HG03108 (cell line): Measurements from ENCODE around the gene GZMM.

Experiments used
- ATAC-seq: cut with Tn5 transposase; IDR thresholded peaks from one replicate; pipeline ENCODE4 v1.9.1; 2021; ENCODE audit warnings: moderate library complexity; ENCODE audit not compliant: unreplicated experiment

The GZMM gene

DNA sequence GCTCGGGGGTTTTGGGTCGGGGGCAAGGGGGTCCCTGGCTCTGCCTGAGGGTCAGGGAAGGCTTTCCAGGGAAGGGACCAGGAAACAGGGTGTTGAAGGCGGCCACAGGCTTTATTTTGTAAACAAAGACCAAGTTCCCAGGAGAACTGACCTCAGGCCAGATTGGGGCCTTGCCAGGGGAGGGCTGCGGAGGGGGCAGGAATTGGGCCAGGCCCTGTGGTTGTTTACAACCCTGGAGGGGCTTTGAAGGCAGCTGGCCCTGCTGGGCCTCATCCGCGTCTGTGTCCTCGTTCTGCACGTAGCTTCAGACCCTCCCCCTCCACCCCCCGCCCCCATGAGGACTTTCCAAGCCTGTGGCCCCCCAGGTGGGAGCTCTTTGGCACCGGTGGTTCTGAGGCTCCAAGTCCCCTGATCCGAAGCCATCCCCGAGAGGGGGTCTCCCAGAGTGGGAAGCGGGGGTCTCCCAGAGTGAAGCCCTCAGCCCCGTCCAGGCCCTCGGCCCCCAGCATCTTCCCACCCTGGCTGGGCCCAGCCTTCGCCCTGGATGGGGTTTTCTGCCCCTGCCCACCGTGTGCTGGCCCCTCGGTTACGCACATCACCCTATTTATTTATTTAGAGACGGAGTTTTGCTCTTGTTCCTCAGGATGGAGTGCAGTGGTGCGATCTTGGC is 15.1 kb downstream of the GZMM start:
- no peak for ATAC-seq

DNA sequence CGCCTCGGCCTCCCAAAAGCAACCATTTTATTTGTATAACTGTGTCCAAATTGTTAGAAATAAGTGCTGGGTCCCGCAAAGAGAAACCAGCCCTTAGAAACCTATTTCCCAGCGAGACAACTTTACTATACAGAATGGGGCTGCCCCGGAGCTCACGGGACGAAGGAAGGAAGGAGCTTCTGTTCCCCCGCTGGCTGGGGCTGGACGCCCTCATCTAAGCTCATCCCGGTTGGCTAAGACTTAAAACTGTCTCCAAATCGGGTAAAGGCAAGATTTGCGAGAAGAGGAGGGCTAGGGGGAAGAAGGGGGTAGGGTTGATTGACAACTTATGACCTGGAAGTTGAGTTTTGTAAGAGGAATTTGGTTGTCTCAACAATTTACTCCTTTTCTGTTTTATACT is 16.3 kb downstream of the GZMM start:
- no peak for ATAC-seq

- no peak for ATAC-seq
These were observed 22.6 kb downstream of the GZMM start for GRCh38 chr19:566403-566802.

DNA sequence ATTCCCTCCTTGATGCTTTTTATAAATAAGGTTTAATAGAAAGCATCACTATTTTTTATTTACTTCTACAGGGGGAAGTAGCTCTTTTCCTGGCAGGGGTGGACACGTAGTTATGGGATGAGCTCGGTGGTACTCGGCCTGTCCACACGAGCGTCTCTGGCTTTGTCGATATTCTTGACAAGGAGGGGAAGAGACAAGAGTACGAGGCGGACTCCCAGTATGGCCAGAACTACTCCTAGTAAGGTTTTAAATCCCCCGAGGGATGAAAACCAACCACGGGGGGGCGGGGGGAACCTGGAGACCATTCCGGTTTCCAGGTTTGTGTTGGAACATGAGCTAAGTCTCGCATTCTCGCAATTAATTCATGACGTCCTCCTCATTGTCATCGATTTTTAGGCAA is 23.0 kb downstream of the GZMM start:
- no peak for ATAC-seq

- no peak for ATAC-seq
These were observed 23.5 kb downstream of the GZMM start for GRCh38 chr19:567296-567900.

- no peak for ATAC-seq
These were observed 26.4 kb downstream of the GZMM start for GRCh38 chr19:570251-570686.

DNA sequence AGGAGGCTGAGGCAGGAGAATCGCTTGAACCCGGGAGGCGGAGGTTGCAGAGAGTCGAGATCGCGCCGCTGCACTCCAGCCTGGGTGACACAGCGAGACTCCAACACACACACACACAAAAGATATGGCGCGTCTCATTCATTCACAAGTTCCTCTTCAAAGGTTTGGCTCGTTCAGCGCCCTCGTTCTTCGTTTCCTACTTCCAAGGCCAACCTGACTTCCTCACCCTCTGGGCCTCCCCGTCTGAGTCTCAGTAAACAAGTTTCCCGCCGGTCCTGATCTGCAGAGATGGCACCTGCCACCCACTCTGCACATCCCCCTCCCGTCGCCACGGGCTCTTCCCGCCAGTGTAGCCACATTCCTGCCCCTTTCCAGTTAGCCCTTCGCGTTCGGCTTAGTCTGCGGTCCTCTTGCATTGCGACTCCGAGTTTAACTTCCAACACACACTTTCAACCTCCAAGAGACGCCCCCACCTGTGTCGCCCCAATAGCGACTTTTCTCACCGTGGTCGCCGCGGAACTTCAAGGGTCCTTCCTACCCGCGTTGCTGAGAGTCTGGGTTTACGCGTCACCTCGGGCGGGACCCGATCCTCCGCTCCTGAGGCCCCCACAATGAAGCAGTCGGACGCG is 27.2 kb downstream of the GZMM start:
- ATAC-seq = no peak

- ATAC-seq = no peak
These were observed 27.7 kb downstream of the GZMM start for GRCh38 chr19:571566-571974.

- peak; percentile 66 for ATAC-seq
These were observed 28.4 kb downstream of the GZMM start, which contains the start of gene BSG for GRCh38 chr19:572140-572742. Gene BSG (plus strand): TSS chr19:572596. CDS start chr19:572635, 39 bp downstream.

- peak; percentile 15 for ATAC-seq
These were observed 29.1 kb downstream of the GZMM start for GRCh38 chr19:572743-573518.

- ATAC-seq = no peak
These were observed 29.6 kb downstream of the GZMM start for GRCh38 chr19:573519-573825.

- no peak for ATAC-seq
These were observed 31.0 kb downstream of the GZMM start for GRCh38 chr19:574658-575526.

DNA sequence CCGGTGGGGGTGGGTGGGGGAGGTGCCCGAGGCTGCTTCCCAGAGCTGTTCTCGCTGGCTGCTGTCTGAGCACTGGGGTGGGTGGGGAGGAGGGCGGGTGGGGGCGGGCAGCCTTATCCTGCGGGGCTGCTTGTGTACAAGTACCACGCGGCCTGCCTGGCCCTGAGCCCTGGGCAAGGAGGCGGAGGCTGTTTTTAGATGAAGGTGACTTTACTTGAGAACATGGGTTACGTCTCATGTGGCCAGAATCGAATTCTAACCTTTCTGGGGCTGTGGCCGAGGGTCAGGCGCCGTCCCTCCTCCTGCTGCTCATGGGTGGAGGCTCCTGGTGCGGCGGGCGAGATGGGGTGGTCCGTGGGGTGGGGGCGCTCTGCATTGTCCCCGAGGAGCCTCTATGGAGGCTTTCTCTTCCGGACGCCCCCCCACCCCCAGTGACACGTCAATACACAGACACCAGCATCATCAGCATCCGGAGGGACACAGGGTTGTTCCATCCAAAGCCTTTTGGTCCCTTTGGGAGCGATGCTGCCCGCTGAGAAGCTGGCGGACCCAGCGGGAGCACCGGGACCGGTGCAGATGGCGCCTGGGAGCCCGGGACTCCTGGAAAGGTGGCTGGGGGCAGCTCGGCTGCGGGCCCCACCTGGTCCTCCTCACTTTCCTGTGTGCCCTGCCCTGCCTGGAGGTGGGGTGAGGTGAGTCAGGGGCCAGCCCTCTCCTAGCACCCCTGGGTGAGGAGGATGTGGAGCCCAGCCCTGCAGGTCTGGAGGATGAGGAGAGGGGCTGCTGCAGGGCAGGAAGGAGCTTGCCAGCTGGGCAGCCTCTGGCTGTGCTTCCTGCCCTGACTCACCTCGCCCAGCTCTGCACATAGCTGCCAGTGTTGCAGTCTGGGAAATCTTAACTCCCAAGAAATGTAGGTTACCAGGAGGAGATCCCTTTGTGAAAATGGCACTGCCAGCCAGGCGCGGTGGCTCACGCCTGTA is 32.0 kb downstream of the GZMM start:
- no peak for ATAC-seq

GRCh38 chr19:576768-577438 is 33.0 kb downstream of the GZMM start:
- no peak for ATAC-seq

GRCh38 chr19:577439-578392 is 33.9 kb downstream of the GZMM start:
- ATAC-seq = no peak

DNA sequence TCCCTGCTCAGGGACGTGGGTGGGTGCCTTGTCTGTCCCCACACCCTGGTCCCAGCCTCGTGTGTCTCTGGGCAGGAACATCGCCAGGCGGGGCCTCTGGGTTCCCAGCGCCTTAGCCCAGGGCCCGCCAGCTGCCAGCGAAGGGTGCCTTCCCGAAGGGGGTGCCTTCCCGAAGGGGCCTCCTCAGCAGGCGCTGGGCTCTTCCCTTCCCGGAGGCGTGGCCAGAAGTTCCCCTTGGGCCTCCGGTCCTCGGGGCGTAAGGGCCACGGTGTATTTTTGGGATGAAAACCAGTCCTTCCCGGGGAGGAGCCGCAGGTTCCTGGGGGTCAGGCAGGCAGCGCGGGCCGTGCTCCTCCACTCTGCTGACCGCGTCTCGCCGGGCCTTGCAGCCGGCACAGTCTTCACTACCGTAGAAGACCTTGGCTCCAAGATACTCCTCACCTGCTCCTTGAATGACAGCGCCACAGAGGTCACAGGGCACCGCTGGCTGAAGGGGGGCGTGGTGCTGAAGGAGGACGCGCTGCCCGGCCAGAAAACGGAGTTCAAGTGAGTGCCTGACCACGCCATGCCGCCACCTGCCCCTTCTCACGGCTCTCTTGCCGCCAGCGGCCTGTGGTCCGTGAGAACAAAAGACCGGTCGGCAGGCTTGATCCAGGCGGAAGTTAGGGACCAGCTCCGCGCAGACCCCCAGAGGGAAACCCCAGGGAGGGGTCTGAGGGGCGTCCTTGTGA is 35.4 kb downstream of the GZMM start:
- ATAC-seq = no peak

DNA sequence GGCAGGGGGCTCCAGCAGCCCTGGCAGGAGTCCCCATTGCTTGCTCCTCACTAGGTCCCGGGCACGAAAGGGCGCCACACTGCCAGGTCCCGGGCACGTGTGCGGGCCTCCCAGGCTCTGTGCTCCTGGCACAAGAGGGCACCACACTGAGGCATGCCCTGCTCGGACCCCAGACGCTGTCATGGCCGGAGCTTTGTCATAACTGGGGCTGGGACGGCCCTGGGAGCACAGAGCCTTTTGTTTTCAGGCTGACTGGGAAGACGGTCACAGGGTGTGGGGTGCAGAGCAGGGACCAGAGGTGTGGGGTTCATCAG is 35.9 kb downstream of the GZMM start:
- ATAC-seq = no peak
